Tibial nerve (tissue), 4 donors: ENCODE results near the gene MACIR. TPM values are rescaled to one million over a fixed set of nuclear protein-coding genes. Genes with fewer than 3 reads are reported as not detected.

Source experiments
- DNase-seq, 2 donors: peaks; one replicate each; pipeline ENCODE4 v3.0.0-alpha.2; 2019; ENCODE audit warnings: low spot score in 2 of 2
- H3K27ac ChIP-seq, 4 donors: fragments of 200-600 bp; sonication (generic) in 3 of 4; one replicate each; pipeline ENCODE4 v1.5.1; 2017 to 2019; ENCODE audit warnings: mild to moderate bottlenecking in 1 of 4
- H3K27me3 ChIP-seq, 2 donors: fragments of 200-600 bp; sonication (generic) in 1 of 2; one replicate each; pipeline versions ENCODE4 v1.5.1 to v1.6.0; 2017 to 2019
- H3K36me3 ChIP-seq, 3 donors: fragments of 200-600 bp; sonication (generic); one replicate each; pipeline ENCODE4 v1.5.1; 2018 to 2019
- H3K4me1 ChIP-seq, 4 donors: fragments of 200-600 bp; sonication (generic) in 3 of 4; one replicate each; pipeline ENCODE4 v1.5.1; 2017 to 2019
- H3K4me3 ChIP-seq, 4 donors: fragments of 200-600 bp; sonication (generic) in 3 of 4; one replicate each; pipeline ENCODE4 v1.5.1; 2017 to 2019; ENCODE audit warnings: mild to moderate bottlenecking in 1 of 4, moderate library complexity in 1 of 4
- H3K9me3 ChIP-seq, 4 donors: fragments of 200-600 bp; sonication (generic) in 3 of 4; one replicate each; pipeline ENCODE4 v1.5.1; 2017 to 2019
- EP300 ChIP-seq, 2 donors: sonication (generic); formaldehyde crosslinking; IDR thresholded peaks; one replicate each; pipeline ENCODE4 v1.6.1; 2017; ENCODE audit warnings: antibody characterized with exemption in 2 of 2, mild to moderate bottlenecking in 1 of 2
- POLR2A ChIP-seq, 2 donors: fragments of 450-650 bp; IDR thresholded peaks; one replicate each; pipeline ENCODE4 v1.6.1; 2017; ENCODE audit warnings: antibody characterized with exemption in 2 of 2, mild to moderate bottlenecking in 2 of 2, moderate library complexity in 2 of 2
- WGBS, 2 donors: methylation state at CpG; one replicate each; pipeline ENCODE4 v1.1.5; 2018; 5-methylcytosine and 5-hydroxymethylcytosine counted together
- total RNA-seq, 4 donors: library from RNA; depleted of rRNA; stranded (reverse); fragments of >200 nt; gene quantifications; one replicate each; pipeline ENCODE4 v1.1.0, GENCODE V29; 2016
- TF ChIP-seq, protein P1 (sequence below), 5 experiments: fragments of 200-600 bp in 3 of 5; fragments of 450-650 bp in 2 of 5; sonication (generic) in 3 of 5; IDR thresholded peaks; one replicate each; pipeline ENCODE4 v1.5.1; 2016 to 2019; ENCODE audit warnings: antibody characterized with exemption in 5 of 5, mild to moderate bottlenecking in 3 of 5, moderate library complexity in 2 of 5

MACIR gene, protein sequence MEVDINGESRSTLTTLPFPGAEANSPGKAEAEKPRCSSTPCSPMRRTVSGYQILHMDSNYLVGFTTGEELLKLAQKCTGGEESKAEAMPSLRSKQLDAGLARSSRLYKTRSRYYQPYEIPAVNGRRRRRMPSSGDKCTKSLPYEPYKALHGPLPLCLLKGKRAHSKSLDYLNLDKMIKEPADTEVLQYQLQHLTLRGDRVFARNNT
- total RNA-seq = 10 to 100 TPM; 12.7 to 24.1 (median 17.1) TPM

DNA sequence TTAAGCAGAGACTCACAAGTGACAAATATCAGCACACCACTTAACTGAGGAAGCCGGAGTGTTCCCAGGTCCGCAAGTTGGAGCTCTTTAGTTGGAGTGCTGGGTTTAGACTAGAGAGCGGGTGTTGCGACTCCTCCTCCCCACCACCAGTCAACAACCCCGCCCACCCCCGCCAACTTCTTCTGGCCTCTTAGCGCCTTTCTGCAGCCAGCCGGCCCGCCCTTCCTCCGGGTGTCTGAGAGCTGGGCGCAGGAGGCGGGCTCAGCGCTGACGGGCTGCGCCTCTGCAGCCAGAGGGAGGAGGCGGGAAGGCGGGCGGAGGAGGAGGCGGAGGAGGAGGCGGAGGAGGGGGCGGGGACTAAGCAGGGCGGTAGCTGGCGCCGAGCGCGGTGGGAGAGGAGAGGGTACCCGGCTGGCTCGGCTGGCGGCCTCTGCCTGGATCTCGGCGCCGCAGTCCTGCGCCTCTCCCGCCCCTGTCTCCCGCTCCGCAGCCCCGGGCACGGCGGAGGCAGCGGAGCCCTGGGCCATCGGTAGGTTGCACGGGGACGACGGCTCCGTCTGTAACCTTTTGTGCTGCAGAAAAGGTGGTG, at the start of gene MACIR:
Gene MACIR (plus strand): TSS at position 396 of the 589 bp plus-strand sequence. CDS start 17,157 bp downstream, outside the sequence.
- no peaks in the 10 kb centered on the region for H3K36me3 ChIP-seq
- H3K27ac ChIP-seq = peak within 1 kb of the TSS; percentile 62 to 92 (median 90)
- no peaks in the 10 kb centered on the region for H3K9me3 ChIP-seq
- no peaks in the 10 kb centered on the region for H3K27me3 ChIP-seq
- 0 to 1% methylated on average over 13 to 38 of the region's 45 CpGs for WGBS, 2 donors
- peaks cover 0 to 47% (median 9%) of the 10 kb centered on the region in 4 donors for H3K4me1 ChIP-seq
- TF ChIP-seq POLR2A (IDR thresholded peaks at IDR 0.05) (peak in 1 of 2 donors; percentile 65), EP300 (IDR thresholded peaks at IDR 0.05) (peak in 1 of 2 donors; percentile 75)
- TF ChIP-seq, protein P1, sequence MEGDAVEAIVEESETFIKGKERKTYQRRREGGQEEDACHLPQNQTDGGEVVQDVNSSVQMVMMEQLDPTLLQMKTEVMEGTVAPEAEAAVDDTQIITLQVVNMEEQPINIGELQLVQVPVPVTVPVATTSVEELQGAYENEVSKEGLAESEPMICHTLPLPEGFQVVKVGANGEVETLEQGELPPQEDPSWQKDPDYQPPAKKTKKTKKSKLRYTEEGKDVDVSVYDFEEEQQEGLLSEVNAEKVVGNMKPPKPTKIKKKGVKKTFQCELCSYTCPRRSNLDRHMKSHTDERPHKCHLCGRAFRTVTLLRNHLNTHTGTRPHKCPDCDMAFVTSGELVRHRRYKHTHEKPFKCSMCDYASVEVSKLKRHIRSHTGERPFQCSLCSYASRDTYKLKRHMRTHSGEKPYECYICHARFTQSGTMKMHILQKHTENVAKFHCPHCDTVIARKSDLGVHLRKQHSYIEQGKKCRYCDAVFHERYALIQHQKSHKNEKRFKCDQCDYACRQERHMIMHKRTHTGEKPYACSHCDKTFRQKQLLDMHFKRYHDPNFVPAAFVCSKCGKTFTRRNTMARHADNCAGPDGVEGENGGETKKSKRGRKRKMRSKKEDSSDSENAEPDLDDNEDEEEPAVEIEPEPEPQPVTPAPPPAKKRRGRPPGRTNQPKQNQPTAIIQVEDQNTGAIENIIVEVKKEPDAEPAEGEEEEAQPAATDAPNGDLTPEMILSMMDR (IDR thresholded peaks at IDR 0.05) = peak in 1 of 5 experiments; percentile 11
- peak within 1 kb of the TSS; percentile 71 to 96 (median 85) for H3K4me3 ChIP-seq
- peak; percentile 92 for DNase-seq

DNA sequence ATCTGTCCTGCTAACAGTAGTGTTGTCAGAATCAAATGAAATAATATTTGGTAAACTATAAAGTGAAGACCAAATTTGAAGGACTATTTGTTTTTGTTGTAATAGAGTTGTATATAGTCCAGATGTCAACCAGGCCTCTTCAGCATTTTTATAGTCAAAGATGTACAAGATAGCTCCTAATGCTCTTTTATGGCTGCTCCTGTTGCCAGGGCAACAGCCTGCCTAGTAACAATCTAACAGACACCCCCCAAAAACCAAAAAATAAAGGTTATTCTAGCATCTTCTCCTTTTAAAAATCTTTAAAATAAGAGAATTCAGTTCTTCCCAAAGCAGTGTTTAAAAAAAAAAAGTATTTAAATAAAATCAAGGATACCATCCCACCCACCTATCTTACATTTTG, 49.5 kb upstream of the MACIR start:
- Histone ChIP-seq H3K9me3 (no peaks in the 10 kb centered on the region), H3K36me3 (peaks cover 0 to 29% (median 0%) of the 10 kb centered on the region in 3 donors), H3K27ac (no peak overlapping the region), H3K4me3 (no peak overlapping the region), H3K27me3 (no peaks in the 10 kb centered on the region), H3K4me1 (peaks cover 0 to 6% (median 0%) of the 10 kb centered on the region in 4 donors)
- no peak for TF ChIP-seq EP300 (IDR thresholded peaks at IDR 0.05)
- TF ChIP-seq, protein P1 (IDR thresholded peaks at IDR 0.05) = no peak
- TF ChIP-seq POLR2A (IDR thresholded peaks at IDR 0.05) = no peak
- no peak for DNase-seq

DNA sequence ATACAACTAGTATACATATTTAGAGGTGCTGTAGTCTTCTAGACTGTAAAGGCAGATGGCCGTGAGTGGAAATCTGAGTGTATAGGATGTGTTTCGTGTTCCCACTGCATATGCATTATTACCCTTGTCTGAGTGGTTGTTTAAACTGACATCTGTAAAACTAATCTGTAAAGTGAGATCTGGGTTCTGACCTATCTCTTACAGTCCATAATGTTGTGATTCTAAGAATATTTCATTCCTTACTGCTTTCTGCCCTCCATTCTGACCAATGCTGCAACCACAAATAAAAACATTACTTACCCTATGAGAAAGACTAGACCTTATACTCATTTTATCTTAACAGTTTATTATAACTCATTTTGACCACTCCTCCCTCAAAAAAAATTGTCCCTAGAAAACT, 47.6 kb upstream of the MACIR start:
- no peaks in the 10 kb centered on the region for H3K9me3 ChIP-seq
- H3K4me3 ChIP-seq = no peak overlapping the region
- TF ChIP-seq, protein P1 (IDR thresholded peaks at IDR 0.05) = no peak
- no peak for TF ChIP-seq POLR2A (IDR thresholded peaks at IDR 0.05)
- no peak for TF ChIP-seq EP300 (IDR thresholded peaks at IDR 0.05)
- DNase-seq = no peak
- 96 to 97% methylated on average over 2 of the region's 2 CpGs for WGBS, 2 donors
- H3K27ac ChIP-seq = no peak overlapping the region
- H3K27me3 ChIP-seq = no peaks in the 10 kb centered on the region
- peaks cover 0 to 6% (median 0%) of the 10 kb centered on the region in 4 donors for H3K4me1 ChIP-seq
- peaks cover 0 to 10% (median 0%) of the 10 kb centered on the region in 3 donors for H3K36me3 ChIP-seq

DNA sequence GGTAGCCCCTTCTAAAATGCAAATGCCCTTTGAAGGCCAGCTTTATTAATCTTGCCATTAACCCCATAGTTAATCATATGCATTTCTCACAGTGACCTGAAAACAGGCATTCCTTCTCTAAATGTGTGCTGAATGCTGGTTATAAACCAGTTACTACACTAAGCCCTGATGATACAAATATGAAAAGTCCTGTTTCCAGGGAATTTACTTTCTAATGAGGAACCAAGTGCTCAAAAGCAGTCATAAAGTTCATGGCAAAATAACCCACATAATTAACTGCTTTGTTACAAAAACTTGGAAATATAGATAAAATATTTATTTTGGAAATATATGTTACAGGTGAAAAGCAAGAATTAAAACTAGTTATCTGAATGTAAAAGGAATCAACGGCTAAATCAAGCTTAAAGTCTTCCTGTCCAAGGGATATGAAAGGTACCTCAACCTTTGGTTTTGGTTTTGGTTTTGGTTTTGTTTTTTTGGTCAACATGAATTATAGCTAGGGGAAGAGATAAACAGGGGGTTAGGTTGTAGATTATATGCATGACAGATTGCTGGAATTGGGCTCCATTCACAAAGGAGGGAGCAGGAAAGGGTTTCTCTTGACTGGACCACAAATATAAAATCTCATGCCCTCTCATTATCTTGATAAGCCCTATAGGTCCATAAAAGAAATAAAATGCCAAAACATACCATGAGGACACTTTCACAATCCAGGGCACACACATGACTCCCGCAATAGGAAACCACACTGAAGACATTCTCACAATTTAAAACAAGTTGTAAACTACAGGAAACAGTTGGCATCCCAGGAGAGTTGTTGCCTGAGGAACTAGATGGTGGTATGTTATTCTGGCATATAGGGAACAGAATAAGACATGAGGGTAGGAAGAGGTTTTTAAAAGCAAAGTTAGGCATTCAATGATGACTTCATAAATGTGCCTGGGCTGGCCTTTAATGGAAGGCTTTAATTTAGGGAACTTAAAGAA, 46.7 kb upstream of the MACIR start:
- Histone ChIP-seq H3K27me3 (no peaks in the 10 kb centered on the region), H3K9me3 (no peaks in the 10 kb centered on the region), H3K27ac (no peak overlapping the region), H3K4me1 (peaks cover 0 to 6% (median 0%) of the 10 kb centered on the region in 4 donors), H3K4me3 (no peak overlapping the region), H3K36me3 (peaks cover 0 to 2% (median 0%) of the 10 kb centered on the region in 3 donors)
- TF ChIP-seq, protein P1 (IDR thresholded peaks at IDR 0.05) = no peak
- no peak for TF ChIP-seq POLR2A (IDR thresholded peaks at IDR 0.05)
- DNase-seq = no peak
- 82 to 85% methylated on average over 2 of the region's 2 CpGs for WGBS, 2 donors
